ENCODE data around the gene CIT. TPM values are rescaled to one million over a fixed set of nuclear protein-coding genes. Genes with fewer than 3 reads are reported as not detected.

CIT gene
- total RNA-seq, 2 experiments from 2014 or later: 1.3 to 1.9 TPM

- intact Hi-C loops (cut with DNase I, micrococcal nuclease): no loop called here
Observed at GRCh38 chr12:119843100-119843499, 34.0 kb downstream of the CIT start.

GRCh38 chr12:119842380-119842779 lies 34.7 kb downstream of the CIT start:
- Histone ChIP-seq H3K4me3 (ENCODE audit: low read length) (no peak overlapping the region), H3K27ac (ENCODE audit: low read depth in 1 of 2, low read length in 2 of 2) (no peak overlapping the region), H3K27me3 (ENCODE audit: control insufficient read depth in 1 of 2, insufficient read depth in 2 of 2, low read length in 2 of 2) (no peaks in the 10 kb centered on the region), H3K4me1 (ENCODE audit: insufficient read depth, low read length) (no peaks in the 10 kb centered on the region), H3K36me3 (ENCODE audit: insufficient read depth, low read length) (no peaks in the 10 kb centered on the region), H3K9me3 (ENCODE audit: control insufficient read depth in 1 of 2, insufficient read depth in 1 of 2, low read length in 2 of 2) (no peaks in the 10 kb centered on the region)
- DNase-seq (no peak), ATAC-seq (ENCODE audit: poor library complexity) (no peak)
- ChIA-PET POLR2A (no interaction called here), CTCF (no interaction called here)
- H3K4me1 Mint-ChIP-seq (ENCODE audit: low read depth): no peaks in the 10 kb centered on the region
- H3K36me3 Mint-ChIP-seq (ENCODE audit: low read depth): peaks cover 8% of the 10 kb centered on the region
- no peak overlapping the region for H3K27ac Mint-ChIP-seq
- H3K9me3 Mint-ChIP-seq: no peaks in the 10 kb centered on the region
- no peaks in the 10 kb centered on the region for H3K27me3 Mint-ChIP-seq
- TF ChIP-seq CTCF (IDR thresholded peaks at IDR 0.05): no peak
- no peak overlapping the region for H3K4me3 Mint-ChIP-seq
- intact Hi-C loops (cut with DNase I, micrococcal nuclease): no loop called here

More at GRCh38 chr12:119843100-119843499, 34.0 kb downstream of the CIT start:
- DNase-seq (no peak), ATAC-seq (ENCODE audit: poor library complexity) (no peak)
- no peaks in the 10 kb centered on the region for H3K9me3 Mint-ChIP-seq
- H3K36me3 Mint-ChIP-seq (ENCODE audit: low read depth): peaks cover 8% of the 10 kb centered on the region
- no peak for TF ChIP-seq CTCF (IDR thresholded peaks at IDR 0.05)
- no peak overlapping the region for H3K27ac Mint-ChIP-seq
- no peaks in the 10 kb centered on the region for H3K4me1 Mint-ChIP-seq (ENCODE audit: low read depth)
- Histone ChIP-seq H3K4me3 (ENCODE audit: low read length) (no peak overlapping the region), H3K27ac (ENCODE audit: low read depth in 1 of 2, low read length in 2 of 2) (no peak overlapping the region), H3K27me3 (ENCODE audit: control insufficient read depth in 1 of 2, insufficient read depth in 2 of 2, low read length in 2 of 2) (no peaks in the 10 kb centered on the region), H3K4me1 (ENCODE audit: insufficient read depth, low read length) (no peaks in the 10 kb centered on the region), H3K36me3 (ENCODE audit: insufficient read depth, low read length) (no peaks in the 10 kb centered on the region), H3K9me3 (ENCODE audit: control insufficient read depth in 1 of 2, insufficient read depth in 1 of 2, low read length in 2 of 2) (no peaks in the 10 kb centered on the region)
- H3K4me3 Mint-ChIP-seq: no peak overlapping the region
- ChIA-PET CTCF (no interaction called here), POLR2A (no interaction called here)
- no peaks in the 10 kb centered on the region for H3K27me3 Mint-ChIP-seq

GRCh38 chr12:119841433-119842210 lies 35.5 kb downstream of the CIT start:
- no peaks in the 10 kb centered on the region for H3K4me1 Mint-ChIP-seq (ENCODE audit: low read depth)
- H3K27me3 Mint-ChIP-seq: no peaks in the 10 kb centered on the region
- no peak overlapping the region for H3K27ac Mint-ChIP-seq
- H3K4me1 ChIP-seq (ENCODE audit: insufficient read depth, low read length): no peaks in the 10 kb centered on the region
- TF ChIP-seq CTCF (IDR thresholded peaks at IDR 0.05): no peak
- H3K9me3 ChIP-seq (ENCODE audit: control insufficient read depth in 1 of 2, insufficient read depth in 1 of 2, low read length in 2 of 2): no peaks in the 10 kb centered on the region
- H3K27ac ChIP-seq (ENCODE audit: low read depth in 1 of 2, low read length in 2 of 2): no peak overlapping the region
- peaks cover 8% of the 10 kb centered on the region for H3K36me3 Mint-ChIP-seq (ENCODE audit: low read depth)
- H3K4me3 ChIP-seq (ENCODE audit: low read length): no peak overlapping the region
- intact Hi-C loops (cut with DNase I, micrococcal nuclease): no loop called here
- ATAC-seq (ENCODE audit: poor library complexity) (no peak), DNase-seq (no peak)
- no peak overlapping the region for H3K4me3 Mint-ChIP-seq
- ChIA-PET POLR2A (no interaction called here), CTCF (interaction anchor here (0.6 kb wide), 1 partner anchor 8 kb away, joined by 3 read pairs; no protein-coding TSS in a partner anchor)
- no peaks in the 10 kb centered on the region for H3K9me3 Mint-ChIP-seq
- no peaks in the 10 kb centered on the region for H3K36me3 ChIP-seq (ENCODE audit: insufficient read depth, low read length)
- H3K27me3 ChIP-seq (ENCODE audit: control insufficient read depth in 1 of 2, insufficient read depth in 2 of 2, low read length in 2 of 2): no peaks in the 10 kb centered on the region

Measured in CD4-positive, alpha-beta T cell (primary cell).